CD4-positive, CD25-positive, alpha-beta regulatory T cell (primary cell): ENCODE data around the gene NGRN. TPM values are rescaled to one million over a fixed set of nuclear protein-coding genes. Genes with fewer than 3 reads are reported as not detected.

ENCODE experiments used
- ATAC-seq, 2 donors: fragments of 150-1000 bp; cut with Tn5 transposase; one replicate each; pipeline ENCODE4 v1.10.0; 2021; ENCODE audit warnings: low read depth in 2 of 2, moderate number of reproducible peaks in 2 of 2, moderate library complexity in 1 of 2
- DNase-seq, 3 donors: peaks; one replicate each; pipeline versions ENCODE4 v3.0.0 to v3.0.0-alpha.2; 2012 to 2022; ENCODE audit warnings: mixed read lengths in 1 of 3
- H3K27ac ChIP-seq: one replicate; pipeline ENCODE4 v1.7.0; 2013; ENCODE audit warnings: mild to moderate bottlenecking, low read length; ENCODE audit not compliant: insufficient read depth, poor library complexity, severe bottlenecking
- H3K27me3 ChIP-seq: one replicate; pipeline ENCODE4 v1.7.0; 2013; ENCODE audit warnings: low read length; ENCODE audit not compliant: control insufficient read depth, insufficient read depth
- H3K36me3 ChIP-seq: one replicate; pipeline ENCODE4 v1.7.0; 2013; ENCODE audit warnings: mild to moderate bottlenecking, low read length, moderate library complexity; ENCODE audit not compliant: control insufficient read depth, insufficient read depth
- H3K4me1 ChIP-seq: 2 replicates; pipeline ENCODE4 v1.7.0; 2013; ENCODE audit warnings: mild to moderate bottlenecking, low read length; ENCODE audit not compliant: insufficient read depth, control insufficient read depth, poor library complexity, severe bottlenecking
- H3K4me3 ChIP-seq: one replicate; pipeline ENCODE4 v1.7.0; 2013; ENCODE audit warnings: low read depth, mild to moderate bottlenecking, low read length, moderate library complexity
- H3K9me3 ChIP-seq, 2 experiments: 1 replicate in 1 of 2; 2 replicates in 1 of 2; pipeline ENCODE4 v1.7.0; 2013; ENCODE audit warnings: low read length in 2 of 2, mild to moderate bottlenecking in 1 of 2, moderate library complexity in 1 of 2; ENCODE audit not compliant: control insufficient read depth in 2 of 2
- H3K27ac Mint-ChIP-seq, 3 donors: one replicate each; pipeline ENCODE4 v1.8.0; 2020 to 2022; ENCODE audit warnings: mild to moderate bottlenecking in 3 of 3, mixed read lengths in 3 of 3, moderate library complexity in 2 of 3
- H3K27me3 Mint-ChIP-seq: one replicate; pipeline ENCODE4 v1.8.0; 2022; ENCODE audit warnings: mild to moderate bottlenecking, mixed read lengths
- H3K36me3 Mint-ChIP-seq: one replicate; pipeline ENCODE4 v1.8.0; 2020; ENCODE audit warnings: mixed read lengths
- H3K4me1 Mint-ChIP-seq, 4 donors: one replicate each; pipeline ENCODE4 v1.8.0; 2020 to 2022; ENCODE audit warnings: mixed read lengths in 4 of 4, mild to moderate bottlenecking in 1 of 4
- H3K4me3 Mint-ChIP-seq, 4 donors: one replicate each; pipeline ENCODE4 v1.8.0; 2020 to 2022; ENCODE audit warnings: mild to moderate bottlenecking in 4 of 4, mixed read lengths in 4 of 4, moderate library complexity in 3 of 4
- H3K9me3 Mint-ChIP-seq, 7 donors: one replicate each; pipeline ENCODE4 v1.8.0; 2020 to 2022; ENCODE audit warnings: mixed read lengths in 7 of 7, mild to moderate bottlenecking in 3 of 7, moderate library complexity in 2 of 7
- polyA plus RNA-seq, 4 donors: library from polyadenylated mRNA; unstranded; fragments of 300-500 nt; fragmentation: Illumina TruSeq; gene quantifications; one replicate each; pipeline ENCODE4 v1.2.3, GENCODE V29; 2021
- total RNA-seq: library from RNA; stranded (reverse); gene quantifications from one replicate; pipeline ENCODE4 v1.2.3, GENCODE V29; 2022

Gene NGRN
- total and polyA plus RNA-seq, 5 donors from 2014 or later: 39.0 to 54.1 (median 46.6) TPM

DNA sequence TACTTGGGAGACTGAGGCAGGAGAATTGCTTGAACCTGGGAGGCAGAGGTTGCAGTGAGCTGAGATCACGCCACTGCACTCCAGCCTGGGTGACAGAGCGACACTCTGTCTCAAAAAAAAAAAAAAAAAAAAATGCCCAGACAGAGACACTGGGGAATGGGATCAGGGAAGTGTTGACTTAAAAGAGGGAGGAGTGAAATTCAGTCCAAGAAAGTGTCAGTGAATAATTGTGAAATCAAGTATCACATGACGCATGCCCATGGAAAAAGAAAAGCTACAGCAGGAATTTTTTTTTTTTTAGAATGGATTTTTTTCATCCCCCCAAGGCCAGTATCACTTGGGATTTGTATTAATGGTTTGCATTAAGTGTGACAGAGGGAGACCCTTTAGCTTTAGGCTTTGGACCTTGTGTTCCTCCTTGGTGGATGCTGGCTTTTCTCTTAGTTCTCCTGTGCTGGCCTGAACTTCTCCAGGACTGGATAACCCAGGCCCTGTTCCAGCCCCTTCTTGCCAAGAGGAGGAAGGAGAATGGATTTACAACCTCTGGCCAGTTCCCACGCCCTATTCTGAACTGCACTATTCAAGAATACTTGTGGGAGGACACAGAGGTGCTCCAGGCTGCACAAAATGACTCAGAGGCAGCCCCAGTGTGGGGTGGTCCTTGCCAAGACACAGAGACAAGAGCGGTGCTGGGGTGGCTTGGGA lies 50.0 kb downstream of the NGRN start:
- no peaks in the 10 kb centered on the region for H3K36me3 Mint-ChIP-seq

DNA sequence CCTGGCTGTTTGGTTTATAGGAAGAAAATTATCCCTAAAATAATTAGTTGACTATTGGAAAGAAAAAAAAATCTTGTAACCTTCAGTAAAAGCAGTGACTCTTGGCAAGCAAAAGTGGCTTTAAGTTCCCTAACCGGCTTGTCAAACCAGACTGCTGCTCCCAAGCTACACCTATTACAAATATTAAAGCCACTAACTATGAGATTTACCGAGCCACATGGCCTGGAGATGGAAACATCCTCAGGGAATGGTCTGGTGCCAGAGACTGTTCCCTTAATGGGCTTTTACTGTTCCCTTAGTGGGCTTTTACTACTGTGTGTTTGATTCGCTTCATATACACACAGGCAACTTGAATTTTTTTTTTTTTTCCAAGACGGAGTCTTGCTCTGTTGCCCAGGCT lies 50.7 kb downstream of the NGRN start:
- Mint-ChIP-seq H3K4me1 (peaks cover 0 to 7% (median 3%) of the 10 kb centered on the region in 4 donors), H3K36me3 (no peaks in the 10 kb centered on the region), H3K27me3 (peaks cover 35% of the 10 kb centered on the region), H3K4me3 (no peak overlapping the region), H3K27ac (no peak overlapping the region), H3K9me3 (peaks cover 0 to 4% (median 0%) of the 10 kb centered on the region in 7 donors)
- no peak overlapping the region for H3K4me3 ChIP-seq
- DNase-seq (no peak), ATAC-seq (no peak)
- no peaks in the 10 kb centered on the region for H3K27me3 ChIP-seq
- H3K27ac ChIP-seq: no peak overlapping the region
- no peaks in the 10 kb centered on the region for H3K36me3 ChIP-seq
- no peaks in the 10 kb centered on the region for H3K4me1 ChIP-seq
- no peaks in the 10 kb centered on the region for H3K9me3 ChIP-seq

More for the DNA sequence above, 50.0 kb downstream of the NGRN start:
- Mint-ChIP-seq H3K4me1 (peaks cover 0 to 6% (median 3%) of the 10 kb centered on the region in 4 donors), H3K27me3 (peaks cover 35% of the 10 kb centered on the region), H3K9me3 (peaks cover 0 to 4% (median 0%) of the 10 kb centered on the region in 7 donors), H3K27ac (no peak overlapping the region), H3K4me3 (no peak overlapping the region)
- no peak overlapping the region for H3K27ac ChIP-seq
- no peak for ATAC-seq
- no peak for DNase-seq
- H3K9me3 ChIP-seq: no peaks in the 10 kb centered on the region
- no peak overlapping the region for H3K4me3 ChIP-seq
- no peaks in the 10 kb centered on the region for H3K27me3 ChIP-seq
- no peaks in the 10 kb centered on the region for H3K36me3 ChIP-seq
- no peaks in the 10 kb centered on the region for H3K4me1 ChIP-seq

DNA sequence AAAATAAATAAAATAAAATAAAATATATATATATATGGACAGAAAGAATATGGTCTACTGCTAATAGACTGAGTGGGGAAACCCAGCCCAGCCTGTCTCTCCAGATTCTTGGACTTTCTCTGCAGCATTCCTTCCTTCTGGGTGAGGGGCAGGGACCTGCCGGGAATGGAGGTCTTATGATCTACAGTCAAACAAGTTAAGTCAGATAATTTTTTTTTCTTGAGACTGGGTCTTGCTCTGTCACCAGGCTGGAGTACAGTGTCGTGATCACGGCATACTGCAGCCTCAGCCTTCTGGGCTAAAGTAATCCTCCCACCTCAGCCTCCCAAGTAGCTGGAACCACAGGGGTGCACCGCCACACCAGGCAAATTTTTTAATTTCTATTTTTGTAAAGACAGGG lies 53.1 kb downstream of the NGRN start:
- peaks cover 13% of the 10 kb centered on the region for H3K27me3 Mint-ChIP-seq
- Histone ChIP-seq H3K9me3 (no peaks in the 10 kb centered on the region), H3K4me1 (no peaks in the 10 kb centered on the region), H3K27me3 (no peaks in the 10 kb centered on the region), H3K36me3 (no peaks in the 10 kb centered on the region), H3K27ac (no peak overlapping the region), H3K4me3 (no peak overlapping the region)
- H3K9me3 Mint-ChIP-seq: peaks cover 0 to 1% (median 0%) of the 10 kb centered on the region in 7 donors
- no peak overlapping the region for H3K27ac Mint-ChIP-seq
- H3K4me3 Mint-ChIP-seq: no peak overlapping the region
- H3K4me1 Mint-ChIP-seq: peaks cover 0 to 7% (median 3%) of the 10 kb centered on the region in 4 donors
- no peak for ATAC-seq
- no peaks in the 10 kb centered on the region for H3K36me3 Mint-ChIP-seq
- DNase-seq: no peak

DNA sequence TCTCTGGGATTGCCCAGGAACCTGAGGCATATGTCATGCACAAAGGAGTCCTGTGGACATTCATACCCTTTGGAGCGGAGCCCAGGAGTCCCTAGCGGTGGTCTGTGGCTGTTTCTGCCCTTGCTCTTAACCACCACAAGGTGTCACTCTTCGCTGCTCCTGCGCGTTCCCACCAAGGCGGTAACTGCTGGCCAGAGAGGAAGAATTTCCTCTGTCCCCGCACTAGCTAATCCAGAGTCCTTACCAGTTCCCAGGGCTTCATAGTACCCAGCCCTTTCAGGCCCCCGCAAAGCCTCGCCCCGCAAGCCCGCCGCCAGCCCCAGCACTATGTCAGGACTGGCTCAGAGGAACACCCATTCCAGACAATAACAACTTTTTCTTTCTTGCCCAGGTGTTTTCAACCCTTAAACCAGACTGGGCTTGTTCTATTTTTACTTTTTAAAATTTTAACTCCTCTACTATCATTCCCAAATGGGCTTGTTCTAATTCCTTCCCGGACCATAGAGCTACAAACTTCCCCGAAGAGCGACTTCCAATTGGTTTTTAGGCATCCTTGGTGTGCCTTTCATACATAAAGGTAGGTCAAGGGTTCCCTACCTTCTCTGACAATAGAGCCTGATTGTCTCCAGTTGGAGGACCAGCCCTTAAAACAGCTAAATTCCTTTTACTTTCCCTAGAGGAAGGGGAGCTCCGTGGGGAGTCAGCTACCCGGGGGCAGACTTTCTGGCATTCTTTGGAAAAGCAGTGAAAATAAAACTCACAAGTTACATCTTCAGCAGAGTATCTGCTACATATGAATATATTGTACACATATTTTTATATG lies 54.8 kb downstream of the NGRN start:
- peaks cover 0 to 7% (median 3%) of the 10 kb centered on the region in 4 donors for H3K4me1 Mint-ChIP-seq
- no peaks in the 10 kb centered on the region for H3K36me3 ChIP-seq
- H3K27ac Mint-ChIP-seq: peak overlapping the region in 1 of 3 donors; percentile 84
- H3K36me3 Mint-ChIP-seq: no peaks in the 10 kb centered on the region
- no peak overlapping the region for H3K4me3 Mint-ChIP-seq
- H3K4me3 ChIP-seq: no peak overlapping the region
- H3K27ac ChIP-seq: no peak overlapping the region
- H3K9me3 ChIP-seq: no peaks in the 10 kb centered on the region
- no peaks in the 10 kb centered on the region for H3K27me3 ChIP-seq
- DNase-seq (peak; percentile 57 to 79 (median 72)), ATAC-seq (peak; percentile 92 to 94)
- no peaks in the 10 kb centered on the region for H3K4me1 ChIP-seq
- H3K9me3 Mint-ChIP-seq: no peaks in the 10 kb centered on the region
- peaks cover 6% of the 10 kb centered on the region for H3K27me3 Mint-ChIP-seq

DNA sequence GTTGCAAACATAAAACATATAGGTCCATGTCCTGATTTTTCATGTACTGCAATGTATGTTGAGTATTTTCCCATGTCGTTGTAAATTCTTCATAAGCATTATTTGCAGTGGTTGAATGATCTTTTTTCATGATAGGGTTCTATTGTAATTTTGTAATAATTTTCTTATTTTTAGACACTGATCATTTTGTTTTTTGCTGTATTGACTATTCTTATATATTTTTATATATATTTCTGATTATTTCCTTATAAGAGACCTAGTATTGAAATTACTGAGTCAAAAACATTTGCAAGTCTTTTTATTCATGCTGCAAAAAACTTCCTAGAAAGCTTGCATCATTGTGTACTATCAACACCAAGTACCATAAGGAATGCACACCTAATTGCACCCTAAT lies 55.4 kb downstream of the NGRN start:
- Histone ChIP-seq H3K4me3 (no peak overlapping the region), H3K27me3 (no peaks in the 10 kb centered on the region), H3K9me3 (no peaks in the 10 kb centered on the region), H3K4me1 (no peaks in the 10 kb centered on the region), H3K27ac (no peak overlapping the region), H3K36me3 (no peaks in the 10 kb centered on the region)
- no peak overlapping the region for H3K27ac Mint-ChIP-seq
- ATAC-seq (no peak), DNase-seq (no peak)
- H3K9me3 Mint-ChIP-seq: no peaks in the 10 kb centered on the region
- peaks cover 11% of the 10 kb centered on the region for H3K27me3 Mint-ChIP-seq
- peaks cover 0 to 7% (median 3%) of the 10 kb centered on the region in 4 donors for H3K4me1 Mint-ChIP-seq
- no peak overlapping the region for H3K4me3 Mint-ChIP-seq
- H3K36me3 Mint-ChIP-seq: no peaks in the 10 kb centered on the region

Other genes with a start within 250 kb of the NGRN start
- gene IDH2, start 163.2 kb upstream of the NGRN start, total RNA-seq: 60.8 TPM
- 100 to 1,000 TPM in 2 of 4 donors, 10 to 100 TPM in 2; 88.4 to 123 (median 97.1) TPM for gene IDH2, start 163.2 kb upstream of the NGRN start, polyA plus RNA-seq
- 20.2 TPM for gene SEMA4B, start 64.3 kb upstream of the NGRN start, total RNA-seq
- 1 to 10 TPM; 5.1 to 7.3 (median 6.8) TPM for gene SEMA4B, start 64.3 kb upstream of the NGRN start, polyA plus RNA-seq
- 148 TPM for gene CIB1, start 31.7 kb upstream of the NGRN start, total RNA-seq
- gene CIB1, start 31.7 kb upstream of the NGRN start, polyA plus RNA-seq: 100 to 1,000 TPM; 185 to 263 (median 222) TPM
- 3.3 TPM for gene GDPGP1, start 31.5 kb upstream of the NGRN start, total RNA-seq
- gene GDPGP1, start 31.5 kb upstream of the NGRN start, polyA plus RNA-seq: 1 to 10 TPM in 2 of 4 donors, under 1 TPM in 2; 0.84 to 1.6 (median 1.1) TPM
- gene TTLL13, start 16.1 kb upstream of the NGRN start, total RNA-seq: 0.25 TPM
- under 1 TPM in 3 of 4 donors, not detected in 1; 0.13 to 0.64 (median 0.18) TPM for gene TTLL13, start 16.1 kb upstream of the NGRN start, polyA plus RNA-seq
- gene ZNF774, start 86.6 kb downstream of the NGRN start, total RNA-seq: not detected
- gene ZNF774, start 86.6 kb downstream of the NGRN start, polyA plus RNA-seq: not detected
- gene IQGAP1, start 122.6 kb downstream of the NGRN start, total RNA-seq: 198 TPM
- 100 to 1,000 TPM in 3 of 4 donors, 10 to 100 TPM in 1; 98.2 to 147 (median 123) TPM for gene IQGAP1, start 122.6 kb downstream of the NGRN start, polyA plus RNA-seq